KMS-11 (cell line): ENCODE results near the gene LGALS3.

Source experiments
- H2AFZ ChIP-seq: fragments of 200-600 bp; sonication (generic); 2 replicates; pipeline ENCODE4 v1.6.1; 2016; ENCODE audit warnings: antibody characterized with exemption, mixed run types, low read depth
- H3K27ac ChIP-seq: fragments of 200-600 bp; sonication (generic); 2 replicates; pipeline ENCODE4 v1.6.1; 2016; ENCODE audit warnings: mild to moderate bottlenecking, mixed run types
- H3K27me3 ChIP-seq: fragments of 200-600 bp; sonication (generic); 2 replicates; pipeline ENCODE4 v1.6.1; 2017; ENCODE audit warnings: mild to moderate bottlenecking, low read depth, mixed run types, moderate library complexity; ENCODE audit not compliant: insufficient read depth
- H3K36me3 ChIP-seq: fragments of 200-600 bp; sonication (generic); 2 replicates; pipeline ENCODE4 v1.6.1; 2017; ENCODE audit warnings: mild to moderate bottlenecking, mixed run types; ENCODE audit not compliant: insufficient read depth
- H3K4me1 ChIP-seq: fragments of 200-600 bp; sonication (generic); 2 replicates; pipeline ENCODE4 v1.6.1; 2016; ENCODE audit warnings: mild to moderate bottlenecking, low read depth, mixed run types; ENCODE audit not compliant: poor library complexity, severe bottlenecking
- H3K4me2 ChIP-seq: fragments of 200-600 bp; sonication (generic); 2 replicates; pipeline ENCODE4 v1.7.0; 2016; ENCODE audit warnings: mild to moderate bottlenecking, mixed run types
- H3K4me3 ChIP-seq: fragments of 200-600 bp; sonication (generic); IDR thresholded peaks from 2 replicates; pipeline ENCODE4 v1.6.1; 2017; ENCODE audit warnings: low read depth, low read length, mixed read lengths; ENCODE audit not compliant: insufficient read depth
- H3K79me2 ChIP-seq: fragments of 200-600 bp; sonication (generic); 2 replicates; pipeline ENCODE4 v1.6.1; 2016; ENCODE audit warnings: low read depth, mixed run types; ENCODE audit not compliant: insufficient read depth
- H3K9ac ChIP-seq: fragments of 200-600 bp; sonication (generic); 2 replicates; pipeline ENCODE4 v1.6.1; 2016; ENCODE audit warnings: mild to moderate bottlenecking, mixed run types
- H4K20me1 ChIP-seq: fragments of 200-600 bp; sonication (generic); 2 replicates; pipeline ENCODE4 v1.6.1; 2016; ENCODE audit warnings: mild to moderate bottlenecking, mixed run types; ENCODE audit not compliant: insufficient read depth
- TF ChIP-seq, protein P1 (sequence below): fragments of 200-600 bp; sonication (generic); conservative IDR thresholded peaks from 2 replicates; pipeline ENCODE4 v1.6.1; 2017; ENCODE audit warnings: low read depth, mild to moderate bottlenecking, antibody characterized with exemption, low read length, moderate library complexity, mixed read lengths

LGALS3 gene

DNA sequence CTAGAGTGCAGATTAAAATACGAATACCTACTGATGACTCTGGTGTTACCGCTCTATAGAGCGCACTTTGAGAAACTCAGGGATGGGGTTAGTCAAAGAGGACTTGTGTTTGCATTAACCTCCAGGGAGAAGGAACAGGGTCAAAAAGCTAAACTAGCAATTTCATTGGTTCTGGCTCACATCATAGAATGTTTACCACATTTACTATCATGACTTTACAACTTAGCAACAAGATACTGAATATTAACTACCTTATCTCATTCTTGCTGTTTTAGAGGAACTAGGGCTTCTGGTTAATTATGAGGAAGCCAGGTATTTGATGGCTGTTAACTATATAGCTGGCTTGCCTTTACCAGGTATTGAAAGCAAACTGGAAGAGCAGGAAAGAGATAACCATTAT is 12.8 kb downstream of the LGALS3 start:
- no peaks in the 10 kb centered on the region for H3K36me3 ChIP-seq
- no peaks in the 10 kb centered on the region for H4K20me1 ChIP-seq
- H3K27ac ChIP-seq, result no peak overlapping the region
- H3K4me1 ChIP-seq, result no peaks in the 10 kb centered on the region
- H3K4me2 ChIP-seq, result no peak overlapping the region
- TF ChIP-seq, protein P1, sequence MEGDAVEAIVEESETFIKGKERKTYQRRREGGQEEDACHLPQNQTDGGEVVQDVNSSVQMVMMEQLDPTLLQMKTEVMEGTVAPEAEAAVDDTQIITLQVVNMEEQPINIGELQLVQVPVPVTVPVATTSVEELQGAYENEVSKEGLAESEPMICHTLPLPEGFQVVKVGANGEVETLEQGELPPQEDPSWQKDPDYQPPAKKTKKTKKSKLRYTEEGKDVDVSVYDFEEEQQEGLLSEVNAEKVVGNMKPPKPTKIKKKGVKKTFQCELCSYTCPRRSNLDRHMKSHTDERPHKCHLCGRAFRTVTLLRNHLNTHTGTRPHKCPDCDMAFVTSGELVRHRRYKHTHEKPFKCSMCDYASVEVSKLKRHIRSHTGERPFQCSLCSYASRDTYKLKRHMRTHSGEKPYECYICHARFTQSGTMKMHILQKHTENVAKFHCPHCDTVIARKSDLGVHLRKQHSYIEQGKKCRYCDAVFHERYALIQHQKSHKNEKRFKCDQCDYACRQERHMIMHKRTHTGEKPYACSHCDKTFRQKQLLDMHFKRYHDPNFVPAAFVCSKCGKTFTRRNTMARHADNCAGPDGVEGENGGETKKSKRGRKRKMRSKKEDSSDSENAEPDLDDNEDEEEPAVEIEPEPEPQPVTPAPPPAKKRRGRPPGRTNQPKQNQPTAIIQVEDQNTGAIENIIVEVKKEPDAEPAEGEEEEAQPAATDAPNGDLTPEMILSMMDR, result no peak
- H3K79me2 ChIP-seq, result no peaks in the 10 kb centered on the region
- H3K9ac ChIP-seq, result no peak overlapping the region
- no peaks in the 10 kb centered on the region for H3K27me3 ChIP-seq
- no peak overlapping the region for H2AFZ ChIP-seq
- H3K4me3 ChIP-seq, result no peak overlapping the region

DNA sequence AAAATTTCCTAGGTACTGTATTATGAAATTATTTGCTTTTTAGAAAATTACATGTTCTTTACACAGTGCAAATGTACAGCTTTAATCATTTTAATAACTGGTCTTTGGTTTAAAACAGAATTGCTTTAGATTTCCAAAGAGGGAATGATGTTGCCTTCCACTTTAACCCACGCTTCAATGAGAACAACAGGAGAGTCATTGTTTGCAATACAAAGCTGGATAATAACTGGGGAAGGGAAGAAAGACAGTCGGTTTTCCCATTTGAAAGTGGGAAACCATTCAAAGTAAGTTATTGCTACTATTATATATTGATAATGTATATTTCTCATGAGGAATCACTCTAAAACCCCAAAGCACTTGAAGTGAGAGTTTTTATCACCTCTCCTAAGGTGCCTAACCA is 13.4 kb downstream of the LGALS3 start:
- Histone ChIP-seq H2AFZ (no peak overlapping the region), H3K4me3 (no peak overlapping the region), H4K20me1 (no peaks in the 10 kb centered on the region), H3K4me2 (no peak overlapping the region), H3K27ac (no peak overlapping the region), H3K36me3 (no peaks in the 10 kb centered on the region), H3K27me3 (no peaks in the 10 kb centered on the region), H3K79me2 (no peaks in the 10 kb centered on the region), H3K4me1 (no peaks in the 10 kb centered on the region), H3K9ac (no peak overlapping the region)
- TF ChIP-seq, protein P1, result no peak

DNA sequence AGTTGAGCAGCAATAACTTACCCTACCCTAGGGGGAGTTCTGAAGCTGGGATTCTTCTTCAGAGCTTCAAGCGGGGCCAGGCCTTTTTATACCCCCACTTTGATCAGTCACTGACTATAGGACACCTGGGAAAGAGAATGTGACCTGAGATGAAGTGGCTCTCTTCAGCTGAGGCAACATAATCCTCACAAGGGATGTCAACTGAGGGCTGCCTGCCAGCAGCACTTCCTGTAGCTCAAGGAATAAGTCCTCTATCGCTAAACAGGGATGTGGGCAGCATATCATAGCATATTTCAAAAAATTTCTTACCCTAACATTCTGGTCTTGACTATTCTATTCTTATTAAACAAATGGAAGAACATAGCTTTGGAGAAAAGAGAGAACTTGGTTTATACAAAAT is 17.4 kb downstream of the LGALS3 start:
- Histone ChIP-seq H4K20me1 (no peaks in the 10 kb centered on the region), H3K4me1 (no peaks in the 10 kb centered on the region), H3K4me3 (no peak overlapping the region), H3K9ac (no peak overlapping the region), H3K27ac (no peak overlapping the region), H3K27me3 (no peaks in the 10 kb centered on the region), H3K36me3 (no peaks in the 10 kb centered on the region; the same call in 1 of the 2 replicates), H3K4me2 (no peak overlapping the region), H2AFZ (no peak overlapping the region), H3K79me2 (no peaks in the 10 kb centered on the region)
- TF ChIP-seq, protein P1, result no peak

DNA sequence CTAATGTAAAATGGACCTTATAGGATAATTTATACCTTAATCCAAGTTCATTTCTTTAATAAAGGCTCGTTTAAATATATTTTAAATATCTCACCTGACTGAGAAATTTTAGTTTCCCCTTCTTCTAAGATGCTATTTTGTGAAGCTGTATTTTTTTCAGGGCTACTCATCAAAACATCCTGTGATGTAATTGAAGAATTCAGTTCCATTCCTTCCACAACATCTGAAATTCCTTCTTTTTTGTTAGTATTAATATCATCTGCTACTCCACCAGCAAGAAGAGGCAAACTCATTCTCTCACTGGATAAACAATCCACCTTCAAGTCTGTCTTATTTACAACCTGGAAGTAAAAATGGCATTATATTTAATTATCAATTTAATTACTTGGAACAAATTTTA is 22.5 kb downstream of the LGALS3 start:
- Histone ChIP-seq H3K4me3 (no peak overlapping the region), H3K4me2 (no peak overlapping the region), H3K36me3 (no peaks in the 10 kb centered on the region; the same call in 1 of the 2 replicates), H2AFZ (no peak overlapping the region), H4K20me1 (no peaks in the 10 kb centered on the region), H3K79me2 (no peaks in the 10 kb centered on the region), H3K27me3 (no peaks in the 10 kb centered on the region), H3K4me1 (no peaks in the 10 kb centered on the region), H3K27ac (no peak overlapping the region), H3K9ac (no peak overlapping the region)
- TF ChIP-seq, protein P1, result no peak
